HL-60/S4 treated with retinoic acid at 250 ng/mL for 4 days and 3 days (cell line): ENCODE results near the gene POFUT2.

Source experiments
- in situ Hi-C: fragments of 300-500 bp; cut with MboI; formaldehyde crosslinking; loops from 2 replicates; pipeline ENCODE4 v1.7.0; 2022; ENCODE audit warnings: low sequenced_read_pairs

The POFUT2 gene

DNA sequence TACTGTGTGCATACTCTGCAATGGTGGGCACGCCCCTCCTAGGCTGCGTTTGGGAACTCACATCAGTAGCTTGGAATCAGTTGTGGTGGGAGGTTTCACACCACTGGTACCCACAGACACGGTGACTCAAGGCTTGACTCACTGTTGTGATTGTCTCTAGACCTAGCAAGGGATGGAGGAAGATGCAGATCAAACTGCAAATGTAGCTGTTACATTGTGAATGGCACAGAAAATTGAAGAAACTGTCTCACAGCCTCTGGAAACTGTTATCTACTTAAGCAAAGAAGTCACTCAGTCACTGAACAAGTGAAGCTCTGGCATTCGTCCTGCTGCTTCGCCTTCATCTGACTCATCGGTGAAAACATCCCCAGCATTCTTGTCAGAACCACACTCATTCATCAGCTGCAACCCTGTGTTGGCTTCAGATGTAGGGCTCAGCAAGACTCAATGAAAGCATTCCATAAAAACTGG is 59.5 kb downstream of the POFUT2 start:
- in situ Hi-C loops: no loop called here

- in situ Hi-C loops: no loop called here
Measured at GRCh38 chr21:45227735-45228134, 60.0 kb downstream of the POFUT2 start.

DNA sequence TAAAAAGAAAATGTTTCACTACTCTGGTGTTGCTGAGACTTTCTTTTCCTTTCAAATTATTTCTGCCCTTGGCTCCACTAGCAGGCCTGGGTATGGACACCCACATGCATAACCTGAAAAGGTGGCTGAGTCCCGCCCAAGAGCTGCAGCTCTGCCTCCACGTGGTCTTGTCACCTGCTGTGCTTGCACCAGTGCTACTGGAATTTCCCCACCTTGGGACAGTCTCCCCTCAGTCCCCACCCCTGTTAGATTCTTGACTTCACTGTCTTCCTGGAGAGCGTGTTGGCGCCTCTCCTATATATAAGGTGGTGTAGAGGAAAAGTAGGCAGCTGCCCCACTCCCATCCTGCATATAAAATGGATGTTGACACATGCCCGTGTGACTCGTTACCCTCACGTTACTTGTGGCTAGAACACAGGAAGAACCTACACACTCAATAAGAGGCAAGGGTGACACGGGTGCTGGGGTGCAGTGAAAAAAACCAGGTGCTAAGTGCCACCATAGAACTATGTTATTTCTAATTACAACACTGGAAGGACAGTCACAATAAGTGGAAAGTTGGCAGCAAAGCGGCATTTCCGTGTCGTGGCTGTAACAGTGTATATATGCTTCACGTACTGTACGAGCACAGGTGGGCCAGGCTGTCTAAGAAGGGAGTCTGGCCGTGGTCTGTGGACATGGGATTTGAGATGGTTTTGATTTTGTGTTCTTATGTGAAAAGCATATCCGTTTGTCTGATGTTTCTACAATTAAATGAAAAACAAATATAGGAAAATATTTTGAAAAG is 61.0 kb downstream of the POFUT2 start:
- in situ Hi-C loops: no loop called here

- in situ Hi-C loops: no loop called here
Measured at GRCh38 chr21:45225741-45226327, 61.9 kb downstream of the POFUT2 start.

DNA sequence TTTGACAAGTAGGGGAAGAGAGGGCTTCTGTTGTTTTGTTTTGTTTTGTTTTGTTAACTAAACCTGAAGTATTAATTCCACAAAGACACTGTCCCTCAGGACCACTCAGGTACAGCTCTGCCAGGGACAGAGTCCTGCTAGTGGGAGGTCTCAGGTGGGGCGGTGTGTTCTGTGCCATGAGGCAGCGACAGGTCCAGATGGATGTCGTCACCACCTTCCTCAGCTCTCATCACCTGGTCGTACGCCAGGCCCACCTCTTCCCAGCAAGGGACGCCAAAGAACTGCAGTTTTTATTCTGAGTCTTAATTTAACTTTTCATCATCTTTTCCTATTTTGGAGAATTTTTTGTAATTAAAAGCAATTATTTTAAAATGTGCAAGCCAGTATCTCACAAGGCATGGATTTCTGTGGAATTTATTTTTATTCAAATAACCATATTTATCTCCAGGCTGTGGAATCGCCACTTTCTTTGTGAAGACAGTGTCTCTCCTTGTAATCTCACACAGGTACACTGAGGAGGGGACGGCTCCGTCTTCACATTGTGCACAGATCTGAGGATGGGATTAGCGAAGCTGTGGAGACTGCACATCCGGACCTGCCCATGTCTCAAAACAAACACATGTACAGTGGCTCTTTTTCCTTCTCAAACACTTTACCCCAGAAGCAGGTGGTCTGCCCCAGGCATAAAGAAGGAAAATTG is 62.5 kb downstream of the POFUT2 start:
- in situ Hi-C loops: no loop called here

- in situ Hi-C loops: no loop called here
Measured at GRCh38 chr21:45224189-45224938, 63.3 kb downstream of the POFUT2 start.

- in situ Hi-C loops: no loop called here
Measured at GRCh38 chr21:45223236-45224185, 64.2 kb downstream of the POFUT2 start.

DNA sequence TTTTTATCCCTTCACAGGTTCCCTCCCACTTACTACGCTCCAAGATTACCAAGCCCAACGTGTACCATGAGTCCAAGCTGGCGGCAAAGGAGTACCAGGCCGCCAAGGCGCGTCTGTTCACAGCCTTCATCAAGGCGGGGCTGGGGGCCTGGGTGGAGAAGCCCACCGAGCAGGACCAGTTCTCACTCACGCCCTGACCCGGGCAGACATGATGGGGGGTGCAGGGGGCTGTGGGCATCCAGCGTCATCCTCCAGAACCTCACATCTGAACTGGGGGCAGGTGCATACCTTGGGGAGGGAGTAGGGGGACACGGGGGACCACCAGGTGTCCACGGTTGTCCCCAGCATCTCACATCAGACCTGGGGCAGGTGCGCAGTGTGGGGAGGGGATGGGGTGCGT is 65.7 kb downstream of the POFUT2 start:
- in situ Hi-C loops: no loop called here

DNA sequence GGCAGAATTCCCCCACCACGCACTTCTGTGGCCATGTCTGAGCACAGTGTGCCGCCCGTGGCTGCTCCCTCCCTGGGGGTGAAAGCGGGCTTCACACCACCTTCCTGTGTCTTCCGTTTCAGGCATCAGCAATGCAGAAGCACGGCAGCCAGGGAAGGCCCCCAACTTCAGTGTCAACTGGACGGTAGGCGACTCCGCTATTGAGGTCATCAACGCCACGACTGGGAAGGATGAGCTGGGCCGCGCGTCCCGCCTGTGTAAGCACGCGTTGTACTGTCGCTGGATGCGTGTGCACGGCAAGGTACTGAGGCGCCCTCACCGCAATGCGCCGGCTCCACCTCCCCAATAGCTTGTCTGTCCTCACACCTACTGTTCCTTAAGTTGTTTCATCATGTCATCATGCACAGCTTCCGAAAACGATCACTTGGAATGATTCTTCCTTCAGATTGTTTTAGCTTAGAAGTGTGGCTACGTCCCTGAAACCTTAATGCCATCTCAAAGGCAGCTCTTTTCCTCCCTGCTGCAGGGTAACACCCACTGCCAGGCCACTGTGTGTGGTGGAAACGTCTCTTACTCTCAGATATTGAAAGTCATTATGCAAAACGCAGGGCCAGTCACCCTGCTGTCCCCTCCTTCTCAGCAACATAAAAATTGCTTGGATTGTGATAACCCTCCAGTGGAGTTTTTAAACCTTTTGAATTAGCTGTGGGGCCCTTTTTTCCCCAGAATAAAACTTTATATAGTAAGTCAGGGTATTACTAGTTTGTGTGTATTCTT is 66.8 kb downstream of the POFUT2 start:
- in situ Hi-C loops: no loop called here

DNA sequence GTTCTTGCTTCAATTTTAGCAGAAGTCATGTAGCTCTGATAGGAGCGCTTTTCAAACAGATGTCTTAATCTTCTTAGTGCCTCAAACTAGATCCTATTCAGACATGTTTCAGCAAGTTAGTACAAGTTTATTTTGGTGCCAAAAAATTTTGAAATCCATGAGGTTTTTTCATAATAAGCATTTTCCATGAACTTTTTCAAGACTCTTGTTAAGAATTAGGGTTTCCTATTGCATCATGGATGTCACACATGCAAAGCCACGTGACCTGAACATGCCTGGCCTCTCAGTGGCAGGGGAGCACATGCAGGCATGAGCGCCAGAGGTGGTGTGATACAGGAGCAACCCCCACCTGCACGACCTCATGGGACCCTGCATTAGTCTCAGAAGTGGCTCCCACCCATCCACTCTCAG is 67.6 kb downstream of the POFUT2 start:
- in situ Hi-C loops: no loop called here

GRCh38 chr21:45219517-45219916 is 68.2 kb downstream of the POFUT2 start:
- in situ Hi-C loops: no loop called here

DNA sequence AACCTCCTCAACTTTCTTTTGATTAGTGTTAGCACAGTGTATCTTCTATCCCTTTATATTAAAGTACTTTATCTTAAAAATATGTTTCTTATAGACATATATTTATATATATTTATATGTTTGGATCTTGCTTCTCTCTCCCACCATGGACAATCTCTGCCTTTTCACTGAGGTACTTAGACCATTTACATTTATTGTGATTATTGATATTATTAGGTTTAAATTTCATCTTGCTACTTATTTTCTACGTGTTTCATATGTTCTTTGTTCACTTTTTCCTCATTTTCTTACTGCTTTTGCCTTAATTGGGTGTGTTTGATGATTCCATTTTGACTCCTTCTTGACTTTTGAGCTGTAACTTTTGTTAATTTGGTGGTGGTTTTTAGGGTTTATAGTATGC is 70.7 kb downstream of the POFUT2 start:
- in situ Hi-C loops: no loop called here

GRCh38 chr21:45215213-45215612 is 72.5 kb downstream of the POFUT2 start:
- in situ Hi-C loops: no loop called here
